K562 (cell line): Measurements from ENCODE around the gene NBEAL2. TPM values are rescaled to one million over a fixed set of nuclear protein-coding genes. Genes with fewer than 3 reads are reported as not detected.

Source experiments
- ATAC-seq: fragments of 200-7000 bp; cut with Tn5 transposase; 3 replicates; pipeline ENCODE4 v1.9.1; 2020; ENCODE audit warnings: moderate library complexity
- BruUV-seq: library from RNA; stranded (reverse); fragments of 400-500 nt; replicated peaks from 2 replicates; lab custom pipeline; 2021; lab: Mats Ljungman, UMichigan
- CTCF ChIA-PET: fragments of 300-600 bp; formaldehyde crosslinking; extraction: SDS; loops from one replicate; lab custom pipeline; 2021; ENCODE audit warnings: low intra/inter-chr PET ratio; lab: Yijun Ruan, JAX
- POLR2A ChIA-PET: fragments of 300-600, 350-650 bp; sonication (Branson Sonifier 250); formaldehyde crosslinking; extraction: SDS; loops from one replicate; lab custom pipeline; 2021; ENCODE audit warnings: antibody characterized with exemption, inconsistent platforms; lab: Yijun Ruan, JAX
- DNase-seq, 4 experiments: peaks; one replicate each; pipeline versions ENCODE4 v3.0.0 to v3.0.0-alpha.2; 2011 to 2018; ENCODE audit warnings: low spot score in 3 of 4, mixed read lengths in 3 of 4; ENCODE audit errors: extremely low read depth in 1 of 4
- FAIRE-seq: peaks from 2 replicates; lab custom pipeline; 2011; peaks lifted over from hg19 to GRCh38; lab: Jason Lieb, UNC
- H2AFZ ChIP-seq: 2 replicates; pipeline ENCODE4 v1.6.0; 2011; ENCODE audit warnings: low read depth, low read length, control low read depth, inconsistent platforms
- H3K27ac ChIP-seq: fragments of 200-600 bp; 3 replicates; pipeline ENCODE4 v1.8.0; 2011; ENCODE audit warnings: low read depth, mild to moderate bottlenecking, control low read depth, inconsistent platforms, low read length, moderate library complexity, mixed read lengths; ENCODE audit errors: extremely low read depth
- H3K27me3 ChIP-seq, 2 experiments: fragments of 300-600 bp in 1 of 2; 2 replicates in 1 of 2; 3 replicates in 1 of 2; pipeline versions ENCODE4 v1.6.0 to v1.8.0; 2011; ENCODE audit warnings: inconsistent platforms in 2 of 2, low read length in 2 of 2, mild to moderate bottlenecking in 1 of 2, mixed read lengths in 1 of 2, moderate library complexity in 1 of 2; ENCODE audit not compliant: control insufficient read depth in 2 of 2, insufficient read depth in 2 of 2
- H3K36me3 ChIP-seq: fragments of 300-600 bp; 3 replicates; pipeline ENCODE4 v1.8.0; 2011; ENCODE audit warnings: mild to moderate bottlenecking, low read length, inconsistent platforms; ENCODE audit not compliant: control insufficient read depth, insufficient read depth
- H3K4me1 ChIP-seq, 2 experiments: fragments of 200-600 bp in 1 of 2; replicated peaks in 1 of 2; 2 replicates in 1 of 2; 3 replicates in 1 of 2; pipeline versions ENCODE4 v1.5.1 to v1.8.0; 2011; ENCODE audit warnings: inconsistent platforms in 2 of 2, low read length in 2 of 2, mild to moderate bottlenecking in 1 of 2, mixed read lengths in 1 of 2, moderate library complexity in 1 of 2; ENCODE audit not compliant: control insufficient read depth in 2 of 2, insufficient read depth in 2 of 2
- H3K4me2 ChIP-seq: 2 replicates; pipeline ENCODE4 v1.6.1; 2011; ENCODE audit warnings: low read length, control low read depth, inconsistent platforms, mixed read lengths; ENCODE audit not compliant: insufficient read depth
- H3K4me3 ChIP-seq: fragments of 200-600 bp; sonication (generic), shearing (Covaris generic); 2 replicates; pipeline ENCODE4 v1.5.1; 2016; ENCODE audit warnings: control low read depth, inconsistent platforms
- H3K79me2 ChIP-seq: fragments of 200-600 bp; 3 replicates; pipeline ENCODE4 v1.8.0; 2011; ENCODE audit warnings: low read length, inconsistent platforms; ENCODE audit not compliant: control insufficient read depth, insufficient read depth
- H3K9ac ChIP-seq, 2 experiments: 2 replicates each; pipeline versions ENCODE4 v1.6.0 to v1.6.1; 2011; ENCODE audit warnings: low read depth in 2 of 2, low read length in 2 of 2, control low read depth in 1 of 2, inconsistent platforms in 1 of 2, mild to moderate bottlenecking in 1 of 2, mixed read lengths in 1 of 2; ENCODE audit not compliant: insufficient read depth in 1 of 2
- H3K9me1 ChIP-seq: one replicate; pipeline ENCODE4 v1.6.0; 2011; ENCODE audit warnings: inconsistent platforms, mild to moderate bottlenecking, low read length, moderate library complexity; ENCODE audit not compliant: control insufficient read depth, insufficient read depth
- H3K9me3 ChIP-seq: replicated peaks from 2 replicates; pipeline ENCODE4 v1.5.1; 2011; ENCODE audit warnings: low read depth, low read length, inconsistent platforms; ENCODE audit not compliant: control insufficient read depth, insufficient read depth
- H4K20me1 ChIP-seq: replicated peaks from 2 replicates; pipeline ENCODE4 v1.6.1; 2011; ENCODE audit warnings: low read length, inconsistent platforms, mixed read lengths; ENCODE audit not compliant: control insufficient read depth, insufficient read depth
- CEBPG ChIP-seq, 3 experiments: fragments of 200-800 bp in 1 of 3; sonication (Bioruptor generic) in 1 of 3; sonication (generic) in 1 of 3; formaldehyde crosslinking in 1 of 3; IDR thresholded peaks in 2 of 3; conservative IDR thresholded peaks in 1 of 3; 2 replicates each; pipeline versions ENCODE4 v1.6.1 to v1.8.0; 2016 to 2022; ENCODE audit warnings: missing compliant biosample characterization in 2 of 3, missing genetic modification characterization in 2 of 3, mild to moderate bottlenecking in 1 of 3, missing genetic modification reagents in 1 of 3
- CTBP1 ChIP-seq: fragments of 450-650 bp; IDR thresholded peaks from 2 replicates; pipeline ENCODE4 v1.6.1; 2016; ENCODE audit warnings: borderline replicate concordance
- MECOM ChIP-seq: fragments of 250-450 bp; sonication (Bioruptor Pico); IDR thresholded peaks from 2 replicates; pipeline ENCODE4 v1.8.0; 2022; ENCODE audit warnings: inconsistent platforms
- RBBP5 ChIP-seq: fragments of 200-600 bp; sonication (generic); IDR thresholded peaks from 2 replicates; pipeline ENCODE4 v1.6.1; 2012; ENCODE audit warnings: borderline replicate concordance, mild to moderate bottlenecking, low read length, control low read depth, inconsistent platforms; ENCODE audit not compliant: insufficient read depth, poor library complexity, severe bottlenecking
- STAG1 ChIP-seq: sonication (generic); formaldehyde crosslinking; IDR thresholded peaks from 2 replicates; pipeline ENCODE4 v1.5.0; 2020; ENCODE audit warnings: missing genetic modification reagents, borderline replicate concordance
- WGBS: fragments of 100-300 bp; shearing (Covaris generic); methylation state at CpG from one replicate; pipeline ENCODE4 v1.1.6; 2016; ENCODE audit warnings: low coverage, mixed read lengths; ENCODE audit not compliant: insufficient coverage; ENCODE audit errors: missing lambda C conversion rate; 5-methylcytosine and 5-hydroxymethylcytosine counted together
- in situ Hi-C: fragments of 300-500 bp; cut with MboI; formaldehyde crosslinking; loops from 4 replicates; pipeline ENCODE4 v1.15.0; 2018; ENCODE audit warnings: inconsistent platforms, mixed read lengths
- intact Hi-C: fragments of 100-400 bp; cut with micrococcal nuclease; formaldehyde crosslinking; loops from 2 replicates; pipeline ENCODE4 v1.14.2; 2022
- polyA plus RNA-seq, 8 experiments: library from polyadenylated mRNA; depleted of rRNA in 4 of 8; stranded (reverse) in 5 of 8; unstranded in 3 of 8; fragments of >200 nt; fragmentation: Nextera tagmentation in 2 of 8; fragmentation: Illumina TruSeq in 1 of 8; extraction: Ambion mirVana in 2 of 8; extraction: Trizol in 1 of 8; gene quantifications; 2 replicates each; pipeline versions ENCODE4 v1.2.1 to v1.2.3, GENCODE V29; 2011 to 2014; ENCODE audit warnings: inconsistent platforms in 1 of 8, missing spikeins in 1 of 8
- total RNA-seq, 7 experiments: library from RNA; depleted of rRNA in 6 of 7; stranded (reverse); fragments of >200 nt in 6 of 7; fragmentation: Illumina TruSeq in 2 of 7; extraction: Trizol in 2 of 7; gene quantifications; 2 replicates each; pipeline versions ENCODE4 v1.2.1 to v1.2.3, GENCODE V29; 2011 to 2021; ENCODE audit warnings: low replicate concordance in 1 of 7
- TF ChIP-seq, protein P1 (sequence below): fragments of 450-650 bp; conservative IDR thresholded peaks from 2 replicates; pipeline ENCODE4 v1.6.1; 2016; ENCODE audit warnings: missing genetic modification characterization, low read depth, mild to moderate bottlenecking, control low read depth, missing compliant biosample characterization

Gene NBEAL2
- total and polyA plus RNA-seq, 9 of the 15 experiments (the other 6 are each of a cell fraction or from before 2014, with no cell fraction given), result 0.06 to 114 (median 29.6) TPM

DNA sequence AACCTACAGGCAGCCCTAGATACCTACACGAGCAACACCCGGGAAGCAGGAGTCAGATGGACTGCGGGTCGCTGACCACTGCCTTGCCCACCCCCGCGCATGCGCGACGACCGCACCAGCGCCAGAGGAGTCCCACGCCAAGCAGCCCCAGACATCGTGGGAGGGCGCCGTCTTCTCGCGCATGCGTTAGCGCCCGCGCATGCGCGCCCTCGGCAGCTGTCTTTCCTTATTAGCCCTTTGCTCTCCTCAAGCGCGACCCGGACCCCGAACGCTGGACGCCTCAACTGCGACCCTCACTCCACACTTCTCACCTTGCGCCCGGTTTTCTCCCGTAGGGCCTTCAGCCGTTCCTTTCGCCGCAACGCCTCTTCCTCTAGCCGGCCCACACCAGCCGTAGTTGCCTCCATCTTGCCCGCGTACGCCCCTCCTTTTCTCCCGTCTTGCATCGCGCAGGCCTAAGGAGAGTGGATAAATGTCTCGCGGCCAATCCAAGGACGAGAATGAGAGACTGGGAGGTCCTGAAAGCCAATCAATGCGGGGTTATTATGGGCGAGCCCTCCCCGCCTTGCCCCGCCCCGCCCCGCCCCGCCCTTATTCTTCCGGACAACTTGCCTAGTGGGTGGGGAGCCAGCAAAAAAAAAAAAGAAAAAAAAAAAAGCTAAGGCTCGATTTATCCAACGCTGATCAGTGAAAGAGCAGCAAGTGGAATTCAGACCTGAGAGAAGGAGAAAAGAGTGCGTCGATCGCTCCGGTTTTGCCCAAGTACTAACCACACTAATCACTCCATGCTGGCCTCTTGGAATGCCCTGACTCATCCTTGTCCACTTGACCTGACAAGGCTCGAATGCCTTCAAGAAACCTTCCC, 2.9 kb upstream of the NBEAL2 start, which contains the start of gene CCDC12 (continued):
- TF ChIP-seq STAG1 (no peak), CTBP1 (no peak; the same call in none of the 2 replicates), RBBP5 (peak; percentile 99), MECOM (CRISPR knock-in tag) (peak; percentile 45; the same call in 1 of the 2 replicates)

DNA sequence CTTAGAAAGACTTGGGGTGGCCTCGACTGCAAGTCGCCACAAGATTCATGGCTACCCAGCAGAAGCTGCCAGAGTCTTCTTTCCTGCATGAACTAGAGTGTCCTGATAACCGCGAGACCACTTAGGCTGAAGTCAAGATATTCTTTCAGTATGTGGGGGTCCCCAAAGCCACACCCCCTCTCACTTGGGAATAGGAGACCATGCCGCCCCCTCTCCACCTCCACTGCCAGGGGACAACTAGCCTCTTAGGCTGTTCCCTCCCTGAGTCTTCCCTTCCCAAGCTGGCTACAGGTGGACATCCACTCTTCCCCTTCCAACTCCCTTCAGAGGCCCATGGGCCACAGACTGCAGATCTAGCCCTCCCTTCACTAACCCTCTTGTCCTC, 1.7 kb upstream of the NBEAL2 start:
- BruUV-seq, result no TSS peak

More for the DNA sequence above, 1.7 kb upstream of the NBEAL2 start:
- H2AFZ ChIP-seq, result no peak overlapping the region
- peak overlapping the region; percentile 93 for H3K27ac ChIP-seq
- peaks cover 38 to 65% of the 10 kb centered on the region in 2 experiments for H3K4me1 ChIP-seq
- H3K9me3 ChIP-seq, result no peaks in the 10 kb centered on the region
- H3K9ac ChIP-seq, result peak overlapping the region in 1 of 2 experiments; percentile 98; a peak in 2 of 4 replicates
- DNase-seq (no peak), ATAC-seq (no peak), FAIRE-seq (no peak)
- H3K4me2 ChIP-seq, result peak overlapping the region; percentile 98
- no peak overlapping the region for H3K4me3 ChIP-seq
- H3K79me2 ChIP-seq, result peaks cover 80% of the 10 kb centered on the region
- H3K9me1 ChIP-seq, result no peaks in the 10 kb centered on the region
- intact Hi-C loops, result loop anchor here (2.0 to 5.0 kb wide), 2 partner anchors 29 to 46 kb away; no protein-coding TSS in a partner anchor
- in situ Hi-C loops, result no loop called here
- H3K27me3 ChIP-seq, result no peaks in the 10 kb centered on the region
- CTCF ChIA-PET, result no interaction called here
- POLR2A ChIA-PET, result interaction anchor here (0.6 to 4.4 kb wide), 6 partner anchors 10 to 469 kb away, joined by 3 to 35 read pairs (median 4); no protein-coding TSS in a partner anchor
- WGBS, result 83% methylated on average over 5 of the region's 5 CpGs
- peaks cover 17% of the 10 kb centered on the region for H3K36me3 ChIP-seq
- TF ChIP-seq, protein P1, sequence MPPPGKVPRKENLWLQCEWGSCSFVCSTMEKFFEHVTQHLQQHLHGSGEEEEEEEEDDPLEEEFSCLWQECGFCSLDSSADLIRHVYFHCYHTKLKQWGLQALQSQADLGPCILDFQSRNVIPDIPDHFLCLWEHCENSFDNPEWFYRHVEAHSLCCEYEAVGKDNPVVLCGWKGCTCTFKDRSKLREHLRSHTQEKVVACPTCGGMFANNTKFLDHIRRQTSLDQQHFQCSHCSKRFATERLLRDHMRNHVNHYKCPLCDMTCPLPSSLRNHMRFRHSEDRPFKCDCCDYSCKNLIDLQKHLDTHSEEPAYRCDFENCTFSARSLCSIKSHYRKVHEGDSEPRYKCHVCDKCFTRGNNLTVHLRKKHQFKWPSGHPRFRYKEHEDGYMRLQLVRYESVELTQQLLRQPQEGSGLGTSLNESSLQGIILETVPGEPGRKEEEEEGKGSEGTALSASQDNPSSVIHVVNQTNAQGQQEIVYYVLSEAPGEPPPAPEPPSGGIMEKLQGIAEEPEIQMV, result no peak
- TF ChIP-seq CEBPG (CRISPR knock-in tag; IDR thresholded peaks at IDR 0.05) (0 out of 2 replicates have a peak, but pooled peaks have one; percentile 5), CEBPG (tag; conservative IDR thresholded peaks at IDR 0.05 in 1 of 2, IDR thresholded peaks at IDR 0.05 in 1 of 2) (no peak)
- H4K20me1 ChIP-seq, result no peaks in the 10 kb centered on the region; the same call in 1 of the 2 replicates
